HG03025 (cell line): ENCODE data around the gene LPIN3.

ENCODE experiments used
- ATAC-seq: cut with Tn5 transposase; IDR thresholded peaks from one replicate; pipeline ENCODE4 v1.9.1; 2021; ENCODE audit warnings: mild to moderate bottlenecking, moderate library complexity; ENCODE audit not compliant: unreplicated experiment, low FRiP score

The LPIN3 gene

DNA sequence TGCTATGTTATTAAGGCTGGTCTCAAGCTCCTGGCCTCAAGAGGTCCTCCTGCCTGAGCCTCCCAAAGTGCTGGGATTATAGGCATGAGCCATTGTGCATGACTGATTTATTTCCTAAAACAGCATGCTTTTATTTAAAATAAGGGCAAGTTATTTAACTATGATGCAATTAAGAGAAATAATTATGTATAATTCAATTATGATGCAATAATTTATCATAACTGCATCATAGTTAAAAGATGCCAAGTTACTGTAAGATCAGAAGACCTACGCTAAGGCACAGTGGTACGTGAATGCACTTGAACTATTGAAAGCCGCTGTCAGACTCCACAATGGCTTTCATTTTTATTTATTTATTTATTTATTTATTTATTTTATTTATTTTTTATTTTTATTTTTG lies 50.3 kb downstream of the LPIN3 start:
- ATAC-seq: no peak

GRCh38 chr20:41391587-41392001 lies 51.0 kb downstream of the LPIN3 start:
- no peak for ATAC-seq

- no peak for ATAC-seq
These were observed 51.7 kb downstream of the LPIN3 start for GRCh38 chr20:41392295-41392694.

DNA sequence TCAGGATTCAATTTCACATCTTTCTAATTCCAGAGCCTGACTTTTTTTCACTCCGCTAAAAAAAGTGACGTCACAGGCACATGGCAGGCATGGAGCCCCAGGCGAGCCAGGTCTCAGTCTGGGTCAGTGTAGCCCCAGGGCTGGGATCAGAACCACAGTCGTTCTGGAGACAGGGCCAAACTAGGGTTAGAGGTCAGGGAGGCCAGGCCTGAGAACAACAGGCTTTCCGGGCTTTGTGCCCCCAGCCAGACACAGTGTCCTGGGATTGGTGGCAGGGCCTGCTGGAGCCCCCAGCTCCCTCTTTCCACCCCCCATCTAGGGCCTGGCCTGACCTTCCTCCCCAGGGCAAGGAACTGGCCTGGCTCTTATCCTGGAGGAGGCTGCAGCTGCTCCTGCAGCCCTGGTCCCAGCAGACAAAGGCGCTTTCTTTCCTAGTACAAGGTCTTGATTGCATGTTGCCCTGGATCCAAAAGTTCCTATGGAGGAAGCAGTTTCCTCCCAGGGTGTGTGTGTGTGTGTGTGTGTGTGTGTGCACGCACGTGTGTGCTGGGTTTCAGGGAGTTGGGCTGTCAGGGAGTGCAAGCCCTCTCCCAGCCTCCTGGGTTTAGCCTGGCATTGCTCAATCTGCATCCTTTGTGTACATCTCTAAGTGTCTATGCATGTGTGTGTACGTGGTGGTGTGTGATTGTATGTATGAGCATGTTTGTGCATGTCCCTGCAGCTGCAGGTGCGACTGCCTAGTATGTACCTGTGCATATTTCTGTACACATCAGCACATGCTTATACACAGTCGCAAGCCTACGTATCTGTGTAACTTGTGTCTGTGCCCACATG lies 52.5 kb downstream of the LPIN3 start:
- ATAC-seq: no peak

- ATAC-seq: no peak
These were observed 53.1 kb downstream of the LPIN3 start for GRCh38 chr20:41393705-41394066.

GRCh38 chr20:41394081-41394480 lies 53.5 kb downstream of the LPIN3 start:
- ATAC-seq: no peak

DNA sequence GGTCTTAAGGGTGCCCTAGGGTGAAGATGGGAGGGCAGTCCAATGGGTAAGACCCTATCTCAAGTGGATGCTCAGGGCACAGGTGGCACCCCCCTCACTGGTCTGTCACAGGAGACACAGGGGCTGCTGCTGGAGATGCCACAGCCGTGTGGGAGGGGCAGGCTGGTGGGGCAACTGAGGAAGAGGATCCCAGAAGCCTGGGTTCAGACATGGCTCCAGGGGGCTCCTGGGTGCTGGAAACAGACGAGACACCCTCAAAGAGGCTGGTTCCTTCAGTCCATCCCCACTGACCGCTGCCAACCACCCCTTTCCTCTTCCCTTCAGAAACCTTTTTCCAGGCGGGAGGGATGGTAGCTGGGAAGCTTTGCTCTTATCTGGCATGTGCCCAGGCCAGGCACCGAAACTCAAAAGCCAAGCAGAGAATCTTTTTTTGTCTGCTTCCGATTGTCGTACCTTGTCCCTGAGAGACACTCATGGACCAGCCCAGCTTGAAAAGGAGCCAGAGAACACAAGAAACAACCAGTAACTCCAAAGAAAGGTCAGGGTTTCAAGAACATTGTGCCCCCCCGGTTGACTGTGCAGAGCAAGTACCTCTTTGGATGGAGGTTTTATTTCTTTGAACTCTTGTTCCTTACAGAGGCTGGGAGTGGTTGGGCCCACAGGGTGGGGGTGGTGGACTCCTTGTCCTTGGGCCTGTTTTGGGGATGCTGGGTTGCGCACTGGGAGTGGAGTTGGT lies 54.5 kb downstream of the LPIN3 start:
- no peak for ATAC-seq

- no peak for ATAC-seq
These were observed 55.3 kb downstream of the LPIN3 start for GRCh38 chr20:41395667-41396664.

DNA sequence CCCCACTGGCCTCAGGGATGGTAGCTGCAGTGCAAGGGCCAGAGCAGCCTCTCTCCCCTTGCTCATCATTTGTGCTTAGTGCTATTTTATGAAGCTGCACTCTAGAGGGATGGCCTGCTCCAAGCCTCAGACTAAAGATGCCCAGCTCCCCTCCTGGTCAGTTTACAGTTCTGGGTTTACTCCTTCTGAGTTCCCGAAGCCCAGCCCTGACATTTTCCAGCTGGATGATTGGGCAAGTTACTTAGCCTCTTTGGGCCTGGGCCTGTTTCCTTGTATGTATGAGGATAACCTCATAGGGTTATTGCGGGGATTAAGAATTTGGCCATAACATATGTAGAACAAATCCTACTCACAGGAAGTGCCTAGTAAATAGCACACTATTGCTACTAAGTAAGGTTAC lies 57.8 kb downstream of the LPIN3 start:
- no peak for ATAC-seq

DNA sequence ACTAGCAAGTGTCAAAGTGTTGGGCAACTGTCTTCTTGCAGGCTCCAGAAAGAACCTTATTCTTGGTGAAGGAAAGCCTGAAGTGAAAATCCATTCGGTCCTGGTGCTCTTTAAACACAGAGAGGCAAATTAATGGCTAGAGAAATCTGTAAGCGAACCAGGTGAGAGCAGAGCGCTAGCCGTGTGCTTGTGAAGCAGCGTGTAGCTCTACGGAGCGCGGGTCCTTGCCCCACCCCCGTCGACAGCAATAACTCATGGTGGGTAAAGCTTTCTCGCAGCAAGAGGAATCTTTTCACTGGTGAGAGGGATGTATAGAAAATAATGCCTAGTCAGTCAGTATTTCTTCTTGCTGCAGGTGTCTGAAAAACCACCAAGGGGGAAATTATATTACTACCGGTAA lies 63.0 kb downstream of the LPIN3 start:
- ATAC-seq: no peak

GRCh38 chr20:41405436-41405835 lies 64.8 kb downstream of the LPIN3 start:
- ATAC-seq: no peak

DNA sequence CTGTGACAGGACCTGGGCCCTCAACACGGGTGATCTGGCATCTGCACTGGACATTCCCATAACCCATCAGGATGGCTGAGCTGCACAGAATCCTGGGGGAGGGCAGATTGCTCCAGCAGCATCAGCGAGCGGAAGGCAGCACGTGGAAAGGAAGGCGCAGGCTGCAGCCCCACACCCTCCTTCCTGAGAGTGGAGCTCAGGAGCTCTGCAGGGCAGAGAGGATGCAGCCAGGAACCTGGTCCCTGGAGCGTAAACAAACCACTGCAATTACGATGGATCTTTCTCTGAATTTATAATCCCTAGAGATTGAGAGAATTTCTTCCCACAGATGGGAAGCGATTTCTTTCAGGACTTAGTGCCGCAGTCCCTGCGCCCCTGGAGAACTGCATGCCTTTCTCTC lies 65.7 kb downstream of the LPIN3 start:
- ATAC-seq: no peak

- no peak for ATAC-seq
These were observed 66.3 kb downstream of the LPIN3 start for GRCh38 chr20:41406896-41407444.

DNA sequence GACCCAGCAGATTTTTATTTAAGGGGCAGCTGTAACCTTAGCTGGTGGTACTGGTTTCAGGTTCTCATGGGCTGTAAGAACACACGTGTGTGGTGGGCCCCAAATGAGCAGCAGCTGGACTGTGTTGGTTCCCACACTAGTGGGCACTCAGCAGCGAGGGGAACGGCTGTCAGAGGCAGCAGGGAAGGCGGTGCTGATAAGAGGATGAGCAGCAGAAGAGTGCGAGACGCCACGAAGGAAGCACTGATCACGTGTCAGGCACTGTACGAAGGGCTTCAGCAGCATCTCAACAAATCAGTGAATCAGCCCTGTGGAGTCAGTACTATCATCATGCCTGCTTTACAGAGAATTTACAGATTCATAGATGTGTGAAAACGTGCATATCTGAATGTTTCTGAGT lies 67.0 kb downstream of the LPIN3 start:
- ATAC-seq: no peak

DNA sequence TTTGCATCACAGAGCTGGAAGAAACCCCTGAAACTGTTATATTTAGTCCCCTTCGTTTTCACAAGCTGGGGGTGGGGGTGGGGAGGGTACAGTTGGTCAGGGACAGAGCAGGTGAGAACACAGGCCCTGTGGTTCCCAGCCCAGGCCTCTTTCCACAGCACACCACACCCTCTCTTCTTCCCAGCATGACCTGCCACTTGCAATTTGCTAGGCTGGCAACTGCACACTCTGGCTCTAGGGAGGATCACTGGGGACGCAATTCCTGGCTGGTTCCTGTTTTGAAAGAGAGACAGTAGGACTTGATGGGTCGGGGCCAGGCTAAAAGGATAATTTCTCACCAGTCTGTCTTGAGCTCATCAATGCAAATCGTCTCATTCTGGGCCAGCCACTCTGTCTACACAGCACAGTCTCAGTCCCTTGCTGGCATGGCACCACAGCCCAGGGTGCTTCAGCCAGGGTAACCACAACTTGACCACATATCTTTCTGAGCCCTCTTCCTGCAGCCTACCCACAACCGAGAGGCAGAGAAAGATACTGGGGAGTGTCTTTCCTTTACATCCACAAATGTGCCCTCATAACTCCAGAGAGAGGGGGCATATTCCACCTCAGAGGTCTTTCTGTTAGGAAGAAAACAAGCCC lies 67.7 kb downstream of the LPIN3 start:
- no peak for ATAC-seq

- ATAC-seq: no peak
These were observed 68.4 kb downstream of the LPIN3 start for GRCh38 chr20:41408986-41409385.
